ENCODE results near the gene ANKRD39.
"Not testable (repeated sequence)": the region's sequence is repeated elsewhere in the genome, so short reads cannot be mapped to it uniquely, and the experiment has no call there.

ANKRD39 gene

GRCh38 chr2:96857667-96858372 is at the start of gene ANKRD39:
Gene ANKRD39, minus strand, starts transcription at chr2:96858016. Its CDS starts 29 bp downstream, at chr2:96857987.
- DNase-seq (ENCODE audit: low read depth), result peak; percentile 97

- DNase-seq (ENCODE audit: low read depth), result peak; percentile 54
Measured at GRCh38 chr2:96906729-96907114, 48.9 kb upstream of the ANKRD39 start.

GRCh38 chr2:96903815-96904214 is 46.0 kb upstream of the ANKRD39 start:
- DNase-seq (ENCODE audit: low read depth), result no peak

DNA sequence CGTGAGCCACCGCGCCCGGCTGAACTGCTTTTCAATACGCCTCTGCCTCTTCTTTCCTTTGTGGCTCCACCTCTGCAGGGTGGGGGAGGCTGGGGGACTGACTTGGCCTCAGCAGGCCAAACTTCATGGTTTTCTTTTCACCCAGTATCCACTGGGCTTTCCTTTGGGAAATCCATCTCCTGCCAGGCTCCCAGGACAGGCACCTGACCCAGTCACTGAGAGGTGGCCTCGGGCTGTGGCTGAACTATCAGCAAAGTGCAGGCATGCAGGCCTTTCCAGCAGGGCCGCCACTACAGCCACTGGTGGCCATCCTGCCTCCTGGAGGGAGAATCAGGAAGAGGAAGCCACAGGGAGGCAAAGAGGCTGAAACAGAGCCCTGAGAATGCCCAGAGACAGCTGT is 45.5 kb upstream of the ANKRD39 start:
- no peak for DNase-seq (ENCODE audit: low read depth)

DNA sequence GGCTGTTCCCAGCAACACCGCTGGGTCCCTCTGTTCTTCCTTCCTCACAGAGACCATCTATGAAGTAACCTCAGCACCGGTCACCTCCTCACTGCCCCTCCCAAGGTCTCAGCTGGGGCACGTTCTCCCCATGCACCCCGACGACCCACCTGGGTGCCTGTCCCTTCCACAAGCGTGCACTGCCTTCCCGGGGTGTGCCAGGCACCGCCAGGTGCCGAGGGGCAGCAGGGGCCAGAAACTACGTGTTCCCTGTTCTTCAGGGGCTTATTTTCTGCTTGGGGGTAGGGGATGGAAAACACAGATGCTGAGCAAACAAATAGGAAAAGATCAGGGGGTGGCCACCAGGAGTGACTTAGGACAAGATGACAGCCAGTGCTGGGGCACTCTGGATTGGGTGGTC is 42.4 kb upstream of the ANKRD39 start:
- DNase-seq (ENCODE audit: low read depth), result no peak

DNA sequence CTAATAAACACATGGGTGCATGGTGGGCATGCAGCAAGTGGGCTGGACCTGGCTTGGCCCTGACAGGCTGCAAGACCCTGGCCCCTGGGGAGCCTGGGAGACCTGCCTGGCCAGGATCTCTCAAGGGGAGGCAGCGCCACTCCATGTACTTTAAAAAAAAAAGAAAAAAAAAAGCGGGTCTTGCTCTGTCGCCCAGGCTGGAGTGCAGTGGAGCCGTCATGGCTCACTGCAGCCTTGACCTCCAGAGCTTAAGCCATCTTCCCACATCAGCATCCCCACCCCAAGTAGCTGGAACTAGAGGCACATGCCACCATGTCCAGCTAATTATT is 41.6 kb upstream of the ANKRD39 start:
- DNase-seq (ENCODE audit: low read depth), result no peak

GRCh38 chr2:96898641-96899412 is 41.0 kb upstream of the ANKRD39 start:
- DNase-seq (ENCODE audit: low read depth), result no peak

DNA sequence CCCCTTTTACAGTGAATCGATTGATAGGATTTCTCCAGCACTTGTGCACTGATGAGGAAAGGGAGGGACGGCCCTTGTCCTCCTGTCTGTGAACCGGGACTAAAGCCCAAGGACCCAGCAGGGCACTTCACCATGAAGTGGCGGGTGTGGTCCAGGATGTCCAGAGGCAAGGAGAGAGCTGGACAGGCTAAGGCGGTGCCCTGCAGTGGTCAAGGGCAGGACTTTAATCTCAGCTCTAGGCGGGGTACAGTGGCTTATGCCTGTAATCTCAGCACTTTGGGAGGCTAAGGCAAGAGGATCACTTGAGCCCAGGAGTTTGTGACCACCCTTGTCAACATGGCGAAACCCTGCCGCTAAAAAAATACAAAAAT is 40.3 kb upstream of the ANKRD39 start:
- no peak for DNase-seq (ENCODE audit: low read depth)

GRCh38 chr2:96897491-96898134 is 39.8 kb upstream of the ANKRD39 start:
- DNase-seq (ENCODE audit: low read depth), result no peak

DNA sequence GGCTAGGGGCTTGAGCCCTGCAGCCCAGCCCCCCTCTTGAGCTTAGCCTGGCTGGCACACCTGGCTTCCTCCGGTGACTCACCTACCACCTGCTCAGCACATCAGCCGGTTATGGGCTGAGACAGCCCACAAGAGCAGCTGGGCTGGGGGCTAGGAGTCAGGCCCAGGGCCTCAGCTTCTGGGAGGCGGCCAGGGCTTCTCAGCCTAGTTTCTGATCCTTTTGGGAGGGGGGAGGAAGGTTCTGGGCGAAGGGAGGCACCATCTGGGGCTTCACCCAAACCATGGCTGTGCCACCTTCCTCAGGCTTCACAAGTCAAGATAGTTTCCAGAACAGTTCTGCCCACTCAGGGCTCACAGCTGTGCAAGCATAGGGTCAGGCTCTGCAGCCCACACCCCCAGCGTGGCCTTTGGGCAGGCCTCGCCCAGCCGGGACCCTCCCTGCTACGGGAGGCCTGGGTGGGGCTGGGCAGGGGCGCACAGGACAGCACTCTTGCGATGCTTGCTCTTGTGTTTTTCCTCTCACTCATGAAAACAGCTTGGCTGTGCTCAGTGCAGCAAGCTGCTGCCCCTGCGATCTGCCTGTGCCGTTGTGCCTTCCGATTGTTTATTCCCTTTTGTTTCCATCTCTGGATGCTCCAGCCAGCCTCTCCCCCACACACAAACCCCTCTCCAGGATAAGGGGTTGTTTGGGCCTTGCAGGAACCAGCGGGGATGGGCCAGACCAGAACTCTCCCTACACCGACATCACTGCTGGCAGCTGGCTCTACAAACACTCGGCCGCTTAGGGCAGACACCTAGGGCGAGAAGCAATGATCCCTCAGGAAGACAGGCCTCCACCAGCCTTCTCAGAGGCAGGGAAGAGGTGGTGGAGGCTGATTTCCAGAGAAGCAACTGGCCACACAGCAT is 38.2 kb upstream of the ANKRD39 start:
- no peak for DNase-seq (ENCODE audit: low read depth)

DNA sequence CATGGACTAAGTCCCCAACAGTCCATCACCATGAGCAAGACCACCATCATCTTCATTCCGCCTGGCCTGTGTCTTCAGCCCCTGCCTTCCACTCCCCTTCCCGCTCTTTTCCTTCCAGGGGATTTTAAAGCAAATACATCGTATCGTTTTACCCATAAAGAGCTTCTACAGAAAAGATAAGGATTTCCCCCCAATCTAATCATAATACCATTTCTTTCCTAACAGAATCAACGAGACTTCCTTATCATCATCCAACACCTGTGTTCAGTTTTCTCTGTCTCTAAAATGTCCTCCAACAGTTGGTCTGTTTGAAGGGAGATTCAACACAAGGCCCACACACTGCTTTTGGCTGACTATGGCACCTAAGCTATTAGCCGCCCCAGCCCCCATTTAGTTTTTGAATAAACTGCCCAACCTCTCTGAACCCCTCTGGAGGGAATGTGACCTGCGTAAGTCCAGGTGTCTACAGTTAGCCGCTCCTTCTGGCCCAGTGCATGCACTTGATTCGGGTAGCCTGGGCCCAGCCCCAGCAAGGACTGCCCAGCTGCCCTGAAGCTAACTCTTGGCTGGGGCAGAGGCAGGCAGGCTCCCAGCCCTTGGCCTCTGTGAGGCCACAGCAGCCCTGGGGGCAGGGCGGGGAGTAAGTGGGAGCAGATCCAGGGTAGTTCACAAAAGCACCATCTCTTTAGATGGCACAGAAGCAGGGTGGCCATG is 37.4 kb upstream of the ANKRD39 start:
- no peak for DNase-seq (ENCODE audit: low read depth)

- DNase-seq (ENCODE audit: low read depth), result no peak
Measured at GRCh38 chr2:96894151-96894531, 36.3 kb upstream of the ANKRD39 start.

DNA sequence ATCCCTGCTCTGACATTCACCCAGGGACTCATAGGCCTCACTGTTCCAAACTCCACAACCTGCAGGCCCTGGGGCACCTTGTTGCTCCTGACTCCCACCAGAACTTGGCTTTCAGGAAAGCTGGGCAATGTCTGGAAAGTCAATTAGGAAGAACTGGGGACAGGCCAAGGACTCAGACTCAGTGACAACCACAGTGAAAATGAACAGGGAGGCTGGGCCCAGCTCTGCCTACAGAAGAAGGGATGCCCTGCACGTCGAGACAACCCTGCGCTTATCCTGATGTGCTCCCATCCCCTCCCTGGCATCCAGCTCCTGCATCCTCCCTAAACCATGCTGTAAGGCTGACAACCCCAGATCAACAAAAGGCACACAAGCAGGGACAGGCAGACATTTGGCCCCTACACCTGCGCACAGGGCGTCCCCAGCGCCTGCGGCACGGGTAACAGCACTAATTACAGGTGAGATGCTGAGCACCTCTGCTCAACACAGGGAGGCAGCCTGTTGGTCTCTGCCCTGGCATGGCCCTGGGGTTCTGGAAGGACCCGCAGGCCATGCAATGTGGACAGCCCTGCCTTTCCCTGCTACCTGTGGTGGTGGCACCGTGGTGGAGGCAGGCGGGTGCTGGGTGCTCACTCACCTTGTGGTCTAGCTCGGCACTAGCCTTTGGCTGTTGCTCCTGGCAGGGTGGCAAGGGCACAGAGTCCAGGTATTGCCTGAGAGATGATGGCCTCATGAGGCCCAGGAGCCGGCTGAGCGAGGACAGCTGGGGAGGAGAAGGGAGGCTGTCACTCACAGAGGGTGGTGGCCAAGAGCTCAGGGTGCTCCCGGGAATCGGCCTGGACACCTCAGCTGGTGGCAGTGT is 35.7 kb upstream of the ANKRD39 start:
- no peak for DNase-seq (ENCODE audit: low read depth)

GRCh38 chr2:96891591-96892333 is 33.9 kb upstream of the ANKRD39 start:
- no peak for DNase-seq (ENCODE audit: low read depth)

DNA sequence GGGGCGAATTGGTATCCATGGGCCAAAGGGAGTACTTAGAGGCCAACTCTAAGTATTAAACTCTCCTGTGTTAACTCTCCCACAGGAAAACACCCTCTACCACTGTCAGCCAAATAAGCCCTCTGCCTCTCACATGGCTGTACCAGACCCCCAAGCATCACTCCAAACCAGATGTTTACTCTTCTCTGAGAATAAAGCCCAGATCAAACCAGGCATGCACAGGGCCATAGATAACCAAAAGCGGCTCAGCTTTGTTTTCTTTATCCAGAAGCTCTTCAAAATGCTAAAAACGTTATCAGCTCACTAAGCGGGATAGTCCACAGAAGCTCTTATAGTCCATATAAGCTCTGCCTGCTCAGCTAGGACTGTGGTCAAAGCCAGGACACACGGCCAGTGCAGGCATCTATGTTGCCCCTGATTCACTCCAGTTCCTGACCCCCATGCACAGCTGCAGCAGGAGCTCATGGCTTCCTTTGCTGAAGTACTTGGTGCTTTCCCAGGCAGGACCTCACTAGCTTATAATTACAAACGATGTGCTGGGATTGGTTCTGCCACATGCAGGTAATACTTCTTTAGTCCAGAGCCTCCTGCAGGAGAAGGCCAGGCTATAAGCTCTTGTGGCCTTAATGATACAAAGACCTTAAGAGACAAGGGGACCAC is 33.0 kb upstream of the ANKRD39 start:
- DNase-seq (ENCODE audit: low read depth), result no peak

GRCh38 chr2:96890252-96890651 is 32.4 kb upstream of the ANKRD39 start:
- no peak for DNase-seq (ENCODE audit: low read depth)

GRCh38 chr2:96889502-96889901 is 31.7 kb upstream of the ANKRD39 start:
- not testable (repeated sequence) for DNase-seq (ENCODE audit: low read depth)

GRCh38 chr2:96888072-96889011 is 30.5 kb upstream of the ANKRD39 start:
- no peak for DNase-seq (ENCODE audit: low read depth)
